Prostate gland (tissue), 2 donors: ENCODE measurements around the gene TMC3.

Source experiments
- CTCF ChIP-seq, 4 experiments: fragments of 200-600 bp in 2 of 4; fragments of 450-650 bp in 2 of 4; sonication (generic) in 2 of 4; IDR thresholded peaks; 1 replicate in 3 of 4; 2 replicates in 1 of 4; pipeline ENCODE4 v1.5.1; 2016 to 2019; ENCODE audit warnings: antibody characterized with exemption in 4 of 4, mild to moderate bottlenecking in 2 of 4, moderate library complexity in 2 of 4
- POLR2A ChIP-seq: fragments of 450-650 bp; IDR thresholded peaks from one replicate; pipeline ENCODE4 v1.6.1; 2016; ENCODE audit warnings: antibody characterized with exemption, mild to moderate bottlenecking
- POLR2AphosphoS5 ChIP-seq: sonication (generic); formaldehyde crosslinking; IDR thresholded peaks from one replicate; pipeline ENCODE4 v1.6.1; 2017; ENCODE audit warnings: antibody characterized with exemption

GRCh38 chr15:81296186-81296585 is 77.8 kb downstream of the TMC3 start:
- no peak for TF ChIP-seq POLR2A
- TF ChIP-seq CTCF (IDR thresholded peaks at IDR 0.05): no peak
- TF ChIP-seq POLR2AphosphoS5: no peak
